HL-60/S4 treated with retinoic acid at 250 ng/mL for 4 days and 3 days (cell line): ENCODE measurements around the gene CUX1.

Experiments used
- in situ Hi-C: fragments of 300-500 bp; cut with MboI; formaldehyde crosslinking; loops from 2 replicates; pipeline ENCODE4 v1.7.0; 2022; ENCODE audit warnings: low sequenced_read_pairs

Gene CUX1

GRCh38 chr7:102196028-102196427 is 378.6 kb downstream of the CUX1 start:
- in situ Hi-C loops, result no loop called here

GRCh38 chr7:102197161-102197560 is 379.7 kb downstream of the CUX1 start:
- in situ Hi-C loops, result no loop called here

- in situ Hi-C loops, result no loop called here
Observed at GRCh38 chr7:102197599-102197998, 380.2 kb downstream of the CUX1 start.

GRCh38 chr7:102198417-102198956 is 381.1 kb downstream of the CUX1 start:
- in situ Hi-C loops, result no loop called here

- in situ Hi-C loops, result no loop called here
Observed at GRCh38 chr7:102201576-102201975, 384.1 kb downstream of the CUX1 start.

- in situ Hi-C loops, result no loop called here
Observed at GRCh38 chr7:102202556-102202955, 385.1 kb downstream of the CUX1 start.

GRCh38 chr7:102203218-102203617 is 385.8 kb downstream of the CUX1 start:
- in situ Hi-C loops, result no loop called here

- in situ Hi-C loops, result no loop called here
Observed at GRCh38 chr7:102204212-102204611, 386.8 kb downstream of the CUX1 start.

- in situ Hi-C loops, result no loop called here
Observed at GRCh38 chr7:102205915-102206314, 388.5 kb downstream of the CUX1 start.

GRCh38 chr7:102208826-102209225 is 391.4 kb downstream of the CUX1 start:
- in situ Hi-C loops, result no loop called here

- in situ Hi-C loops, result no loop called here
Observed at GRCh38 chr7:102210787-102211186, 393.4 kb downstream of the CUX1 start.

- in situ Hi-C loops, result no loop called here
Observed at GRCh38 chr7:102211590-102212550, 394.4 kb downstream of the CUX1 start.

GRCh38 chr7:102214477-102215072 is 397.1 kb downstream of the CUX1 start:
- in situ Hi-C loops, result no loop called here

GRCh38 chr7:102215256-102215655 is 397.8 kb downstream of the CUX1 start:
- in situ Hi-C loops, result no loop called here

GRCh38 chr7:102215711-102216110 is 398.3 kb downstream of the CUX1 start:
- in situ Hi-C loops, result no loop called here

- in situ Hi-C loops, result no loop called here
Observed at GRCh38 chr7:102216573-102217314, 399.3 kb downstream of the CUX1 start.

- in situ Hi-C loops, result no loop called here
Observed at GRCh38 chr7:102220229-102220850, 402.9 kb downstream of the CUX1 start.

- in situ Hi-C loops, result no loop called here
Observed at GRCh38 chr7:102220960-102221800, 403.8 kb downstream of the CUX1 start.

GRCh38 chr7:102221961-102222360 is 404.5 kb downstream of the CUX1 start:
- in situ Hi-C loops, result no loop called here

GRCh38 chr7:102222445-102222844 is 405.0 kb downstream of the CUX1 start:
- in situ Hi-C loops, result no loop called here
